Measurements from ENCODE around the gene IPO7.
"Not testable (repeated sequence)": the region's sequence is repeated elsewhere in the genome, so short reads cannot be mapped to it uniquely, and the experiment has no call there.

IPO7 gene

DNA sequence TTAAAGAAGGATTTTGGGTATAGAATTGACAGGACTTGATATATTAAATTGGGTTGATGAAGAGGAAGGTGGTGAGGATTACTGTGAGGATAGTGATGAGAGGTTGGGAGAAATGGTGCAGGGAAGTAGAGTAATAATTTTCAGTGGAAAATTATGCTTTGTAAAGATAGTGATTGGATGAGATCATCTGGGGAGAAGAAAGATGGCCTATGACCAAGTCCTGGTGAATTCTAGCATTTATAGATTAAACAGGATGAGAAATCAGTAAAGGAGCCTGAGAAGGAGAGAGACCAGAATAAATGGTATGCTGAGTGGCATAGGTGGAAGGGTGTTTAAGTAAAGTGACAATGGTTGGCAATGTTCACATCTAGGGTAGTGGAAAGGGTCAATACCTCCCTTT is 15.0 kb downstream of the IPO7 start:
- no peak for DNase-seq (ENCODE audit: low spot score)

DNA sequence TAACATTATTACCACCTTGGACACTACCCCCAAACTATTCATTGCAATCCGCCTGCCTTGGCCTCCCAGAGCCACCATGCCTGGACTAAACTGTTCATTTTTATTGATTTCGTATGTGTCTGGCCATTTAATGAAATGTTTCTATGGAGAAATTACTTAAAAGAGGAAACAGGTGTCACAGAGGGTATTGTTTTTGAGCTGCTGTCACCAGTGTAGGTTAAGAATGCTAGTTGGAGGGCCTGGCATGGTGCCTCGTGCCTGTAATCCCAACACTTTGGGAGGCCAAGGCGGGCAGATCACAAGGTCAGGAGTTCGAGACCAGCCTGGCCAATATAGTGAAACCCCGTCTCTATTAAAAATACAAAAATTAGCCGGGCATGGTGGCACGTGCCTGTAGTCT is 17.4 kb downstream of the IPO7 start:
- DNase-seq (ENCODE audit: low spot score), result not testable (repeated sequence)

DNA sequence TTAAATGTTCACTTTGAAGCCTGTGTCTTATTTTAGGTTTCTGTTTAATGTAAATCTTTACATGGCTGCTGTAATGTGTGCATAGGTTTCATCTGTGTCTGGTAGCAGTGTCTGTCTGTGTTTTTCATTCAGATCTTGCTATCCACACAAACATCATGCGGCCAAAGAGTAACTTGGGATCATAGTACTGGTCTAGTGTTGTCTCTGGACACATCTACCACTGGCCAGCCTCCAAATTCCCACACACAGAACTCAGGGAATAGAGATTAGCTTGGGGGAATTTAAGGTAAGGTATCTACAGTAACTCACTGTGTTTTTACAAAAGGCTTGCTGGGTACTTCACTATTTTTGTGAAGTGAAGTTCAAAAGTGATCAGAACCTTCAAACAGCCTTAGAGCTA is 44.3 kb downstream of the IPO7 start:
- DNase-seq (ENCODE audit: low spot score), result no peak

DNA sequence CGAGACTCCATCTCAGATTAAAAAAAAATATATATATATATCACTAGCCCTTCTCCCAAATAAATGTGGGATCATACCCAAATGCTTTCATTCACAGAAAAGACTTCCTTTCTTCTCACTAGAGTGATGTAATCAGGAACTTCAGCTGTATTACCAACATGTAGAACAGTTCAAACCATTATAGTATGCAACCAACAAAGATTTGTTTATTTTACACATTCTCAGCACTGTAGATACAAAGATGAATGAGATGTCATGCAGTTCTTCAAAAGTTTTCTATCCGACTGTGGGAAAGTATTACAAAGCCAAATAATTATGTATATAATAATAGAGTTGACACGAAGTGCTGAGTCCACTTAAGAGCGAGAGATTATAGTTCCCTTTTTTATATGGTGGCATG is 54.2 kb downstream of the IPO7 start:
- no peak for DNase-seq (ENCODE audit: low spot score)

DNA sequence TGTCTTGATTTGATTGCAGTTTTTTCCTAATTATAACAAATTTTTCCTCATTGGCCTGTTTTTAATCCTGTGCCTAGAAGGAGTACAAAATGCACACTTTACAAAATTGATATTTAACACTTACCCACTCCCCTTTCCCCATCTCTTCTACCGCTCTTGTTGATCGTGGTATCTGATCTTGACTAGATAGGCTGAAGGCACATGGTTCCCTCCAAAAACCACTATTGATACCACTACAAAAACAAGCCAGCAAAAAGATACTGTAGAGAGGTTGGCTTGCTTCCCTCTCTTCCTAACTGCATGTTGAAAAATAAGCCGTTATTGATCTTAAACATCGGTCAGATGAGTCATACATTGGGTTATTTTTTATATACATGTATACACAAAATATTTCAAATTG is 61.8 kb downstream of the IPO7 start:
- no peak for DNase-seq (ENCODE audit: low spot score)

DNA sequence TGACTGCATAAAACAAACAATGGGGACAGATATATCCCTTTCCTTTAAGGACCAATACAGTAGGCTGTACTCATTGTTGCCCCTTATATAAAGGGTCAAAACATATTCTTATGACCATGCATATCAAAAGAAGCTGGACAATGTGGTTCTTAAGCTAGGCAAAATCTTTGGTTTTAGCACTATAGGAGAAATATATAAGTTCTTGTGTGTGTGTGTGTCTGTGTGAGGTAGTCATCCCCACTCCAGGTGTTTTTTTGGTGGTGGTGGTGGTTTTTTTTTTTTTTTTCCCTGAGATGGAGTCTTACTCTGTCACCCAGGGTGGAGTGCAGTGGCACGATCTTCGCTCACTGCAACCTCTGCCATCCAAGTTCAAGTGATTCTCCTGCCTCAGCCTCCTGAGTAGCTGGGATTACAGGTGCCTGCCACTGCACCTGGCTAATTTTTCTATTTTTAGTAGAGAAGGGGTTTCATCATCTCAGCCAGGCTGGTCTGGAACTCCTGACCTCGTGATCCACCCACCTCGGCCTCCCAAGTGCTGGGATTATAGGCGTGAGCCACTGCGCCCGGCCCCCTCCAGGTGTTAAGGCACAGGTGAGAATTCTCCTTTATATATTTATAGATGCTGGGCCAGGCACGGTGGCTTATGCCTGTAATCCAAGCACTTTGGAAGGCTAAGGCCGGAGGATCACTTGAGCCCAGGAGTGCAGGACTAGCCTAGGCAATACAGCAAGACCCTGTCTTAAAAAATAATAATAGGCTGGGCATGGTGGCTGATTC is 64.3 kb downstream of the IPO7 start:
- no peak for DNase-seq (ENCODE audit: low spot score)

DNA sequence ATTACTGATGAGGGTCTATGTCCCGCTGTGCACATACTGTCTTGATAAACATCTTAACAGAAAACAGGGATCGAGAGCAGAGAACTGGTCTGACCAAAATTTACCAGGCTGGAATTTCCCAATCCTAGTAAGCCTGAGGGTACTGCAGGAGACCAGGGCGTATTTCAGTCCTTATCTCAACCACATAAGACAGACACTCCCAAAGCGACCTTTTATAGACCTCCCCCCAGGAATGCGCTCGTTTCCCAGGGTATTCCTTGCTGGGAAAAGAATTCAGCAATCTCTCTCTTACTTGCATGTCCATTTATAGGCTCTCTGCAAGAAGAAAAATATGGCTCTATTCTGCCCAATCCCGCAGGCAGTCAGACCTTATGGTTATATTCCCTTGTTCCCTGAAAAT is 67.6 kb downstream of the IPO7 start:
- not testable (repeated sequence) for DNase-seq (ENCODE audit: low spot score)

DNA sequence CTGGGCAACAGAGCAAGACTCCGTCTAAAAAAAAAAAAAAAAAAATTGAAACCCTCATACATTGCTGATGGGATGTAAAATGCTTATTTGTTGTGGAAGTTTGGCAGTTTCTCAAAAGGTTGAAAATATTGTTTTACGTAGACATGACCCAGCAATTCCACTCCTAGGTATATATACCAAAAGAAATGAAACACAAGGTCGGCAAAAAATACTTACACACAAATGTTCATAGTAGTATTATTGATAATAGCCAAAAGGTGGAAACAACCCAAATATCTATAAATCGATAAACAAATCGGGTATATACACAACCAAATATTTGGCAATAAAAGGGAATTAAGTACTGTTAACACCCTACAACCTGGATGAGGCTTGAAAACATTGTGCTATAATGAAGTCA is 71.3 kb downstream of the IPO7 start:
- DNase-seq (ENCODE audit: low spot score), result no peak

DNA sequence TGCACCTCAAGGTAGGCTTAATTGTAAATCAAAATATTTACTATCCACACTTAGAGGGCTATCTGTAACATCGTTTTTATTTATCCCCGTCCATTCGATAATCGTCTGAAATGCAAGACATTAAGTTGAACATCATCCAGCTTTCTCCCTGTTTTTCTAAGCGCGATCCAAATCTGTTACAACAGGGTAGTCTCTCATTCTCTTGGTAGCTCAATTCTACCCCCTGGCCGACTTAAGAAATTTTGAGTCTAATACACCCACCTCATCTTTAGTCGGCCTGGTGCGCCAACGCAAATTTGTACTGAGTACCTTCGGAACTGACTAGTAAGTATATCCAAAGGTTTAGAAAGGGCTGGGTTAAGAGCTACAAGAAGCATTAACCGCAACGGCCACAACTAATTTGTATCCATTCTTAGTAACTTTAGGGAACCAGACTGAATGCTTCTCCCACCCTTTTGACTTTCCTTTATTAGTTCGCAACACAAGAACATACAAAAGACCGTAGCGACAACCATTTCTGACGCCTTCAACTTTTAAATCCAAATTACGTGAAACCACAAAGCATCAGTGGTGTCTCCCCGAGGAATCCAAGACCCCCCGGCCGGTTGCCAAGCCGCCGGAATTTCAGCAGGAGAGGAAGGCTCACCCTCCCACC is 75.3 kb downstream of the IPO7 start:
- DNase-seq (ENCODE audit: low spot score), result no peak

DNA sequence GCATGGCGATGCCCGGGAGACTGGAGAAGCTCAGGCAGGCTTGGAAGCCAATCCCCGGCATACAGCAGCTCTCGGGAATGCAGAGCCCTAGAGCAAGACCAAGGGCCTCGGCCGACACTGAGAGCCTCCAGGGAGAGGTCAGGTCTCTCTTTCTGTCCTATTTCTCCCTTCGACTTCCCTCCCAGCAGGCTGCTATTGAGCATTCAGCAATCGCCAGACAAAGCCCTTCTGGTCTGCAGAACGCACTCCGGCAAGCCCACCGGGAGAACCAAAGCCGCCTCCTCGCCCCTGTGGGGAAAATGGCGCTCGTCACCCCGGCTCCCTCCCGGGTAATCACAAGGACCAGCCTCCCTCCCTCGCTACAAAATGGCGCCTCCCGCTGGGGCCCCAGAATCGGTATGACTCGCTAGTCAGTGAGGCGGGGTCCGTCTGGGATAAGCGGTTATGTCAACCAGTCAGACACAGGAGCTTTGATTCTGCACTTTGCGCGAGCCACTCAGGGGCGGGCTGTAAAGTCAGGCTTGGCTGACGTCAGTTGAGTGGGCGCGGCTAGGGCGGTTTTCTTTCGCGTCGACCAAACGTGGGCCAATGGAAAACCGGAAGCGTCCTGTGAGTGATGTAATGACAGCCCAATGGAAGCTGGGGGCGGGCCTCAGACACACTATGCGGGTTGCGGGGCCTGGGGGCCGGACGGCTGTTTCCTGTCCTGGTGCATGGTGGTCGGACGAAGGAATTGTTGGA is 76.0 kb downstream of the IPO7 start, which contains the start of gene ZNF143:
ZNF143 (plus strand) TSS at position 691 of the 741 bp plus-strand sequence. CDS start 10,297 bp downstream, outside the sequence.
- peak; percentile 95 for DNase-seq (ENCODE audit: low spot score)

DNA sequence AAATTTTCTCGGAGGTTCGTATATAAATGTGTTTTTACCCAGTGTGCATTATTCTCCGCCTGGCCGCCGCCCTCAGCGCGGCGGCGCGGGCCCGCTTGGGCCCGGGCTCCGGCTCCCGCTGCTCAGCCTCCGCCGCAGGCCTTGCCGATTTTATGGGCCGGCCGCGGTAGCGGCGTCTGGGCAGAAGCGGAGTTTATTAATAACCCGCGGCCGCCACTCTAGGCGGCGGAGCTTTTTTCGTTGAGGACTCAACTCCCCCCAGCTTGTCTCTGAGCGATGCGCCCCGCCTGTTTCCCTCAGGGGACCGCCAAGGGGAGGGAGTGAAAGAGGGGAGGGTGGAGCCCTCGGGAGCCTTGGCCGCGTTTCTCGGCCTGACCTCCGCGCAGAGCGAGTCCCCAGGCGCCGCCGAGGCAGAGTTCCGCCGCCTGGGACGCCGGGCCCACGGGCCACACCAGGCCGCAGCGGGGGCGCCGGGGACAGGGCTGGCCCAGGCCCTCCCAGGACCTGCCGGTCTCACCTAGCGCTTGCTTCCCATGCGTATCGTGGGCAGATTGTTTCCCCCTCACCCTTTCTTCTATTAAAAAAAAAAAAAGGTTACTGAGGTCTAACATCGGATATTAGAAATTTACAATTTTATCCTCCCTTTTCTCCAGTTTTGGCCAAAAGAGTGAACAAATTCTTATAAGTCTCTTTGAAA is 76.8 kb downstream of the IPO7 start:
- DNase-seq (ENCODE audit: low spot score), result peak; percentile 83

DNA sequence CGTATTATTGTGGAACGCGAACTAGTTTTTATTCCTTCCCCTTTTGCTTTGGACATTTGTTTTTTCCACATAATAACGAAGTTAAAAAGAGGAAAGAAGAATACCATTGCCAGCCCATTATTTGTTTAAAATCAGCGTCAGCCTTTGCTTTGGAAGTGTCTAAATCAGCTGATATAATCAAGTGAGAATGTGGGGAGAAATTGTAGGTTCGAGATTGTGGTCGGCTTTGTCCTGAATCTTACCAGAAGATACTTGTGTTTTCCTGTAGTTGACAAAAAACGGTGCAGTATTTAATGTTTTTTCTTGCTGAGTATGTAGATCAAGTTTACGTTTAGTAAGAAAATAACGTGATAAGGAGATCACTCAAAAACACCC is 77.3 kb downstream of the IPO7 start:
- DNase-seq (ENCODE audit: low spot score), result no peak

DNA sequence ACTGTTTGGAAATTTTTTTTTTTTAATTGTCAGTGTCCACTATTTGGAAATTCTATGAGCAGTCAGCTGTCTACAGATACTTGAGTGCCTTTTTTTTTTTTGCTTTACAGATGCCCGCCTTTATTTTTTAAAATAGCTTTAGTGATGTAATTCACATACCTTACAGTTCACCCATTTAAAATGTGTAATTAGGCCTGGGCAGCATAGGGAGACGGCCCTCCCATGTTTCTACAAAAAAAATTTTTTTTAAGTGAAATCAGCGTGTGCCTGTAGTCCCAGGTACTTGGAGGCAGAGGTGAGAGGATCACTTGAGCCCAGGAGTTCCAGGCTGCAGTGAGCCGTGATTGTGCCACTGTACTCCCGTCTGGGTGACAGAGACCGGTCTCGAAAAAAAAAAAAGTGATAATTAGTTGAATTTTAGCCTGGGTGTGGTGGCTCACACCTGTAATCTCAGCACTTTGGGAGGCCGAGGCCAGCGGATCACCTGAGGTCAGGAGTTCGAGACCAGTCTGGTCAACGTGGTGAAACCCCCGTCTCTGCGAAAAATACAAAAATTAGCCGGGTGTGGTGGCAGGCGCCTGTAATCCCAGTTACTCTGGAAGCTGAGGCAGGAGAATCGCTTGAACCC is 77.8 kb downstream of the IPO7 start:
- DNase-seq (ENCODE audit: low spot score), result no peak

DNA sequence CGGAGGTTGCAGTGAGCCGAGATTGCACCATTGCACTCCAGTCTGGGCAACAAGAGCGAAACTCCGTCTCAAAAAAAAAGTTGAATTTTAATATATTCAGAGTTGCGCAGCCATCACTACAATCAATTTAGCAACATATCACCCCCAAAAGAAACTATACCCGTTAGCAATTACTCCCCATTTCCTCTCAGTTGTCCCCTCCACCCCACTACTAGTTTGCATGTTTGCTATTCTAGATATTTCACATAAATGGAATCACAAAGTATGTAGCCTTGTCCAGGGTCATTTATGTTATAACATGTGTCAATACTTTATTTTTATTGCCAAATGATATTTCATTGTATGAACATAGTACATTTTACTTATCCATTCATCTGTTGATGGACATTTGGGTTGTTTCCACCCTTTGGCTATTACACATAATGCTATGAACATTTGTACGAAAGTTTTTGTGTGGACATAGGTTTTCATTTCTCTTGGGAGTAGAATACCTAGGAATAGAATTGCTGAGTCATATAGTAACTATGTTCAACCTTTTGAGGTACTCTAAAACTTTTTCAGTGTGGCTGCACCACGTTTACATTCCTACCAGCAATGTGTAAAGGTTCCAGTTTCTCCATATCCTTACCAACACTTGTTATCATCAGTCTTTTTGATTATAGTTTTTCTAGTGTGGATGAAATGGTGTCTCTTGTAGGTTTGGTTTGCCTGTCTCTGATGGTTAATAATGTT is 78.5 kb downstream of the IPO7 start:
- no peak for DNase-seq (ENCODE audit: low spot score)

DNA sequence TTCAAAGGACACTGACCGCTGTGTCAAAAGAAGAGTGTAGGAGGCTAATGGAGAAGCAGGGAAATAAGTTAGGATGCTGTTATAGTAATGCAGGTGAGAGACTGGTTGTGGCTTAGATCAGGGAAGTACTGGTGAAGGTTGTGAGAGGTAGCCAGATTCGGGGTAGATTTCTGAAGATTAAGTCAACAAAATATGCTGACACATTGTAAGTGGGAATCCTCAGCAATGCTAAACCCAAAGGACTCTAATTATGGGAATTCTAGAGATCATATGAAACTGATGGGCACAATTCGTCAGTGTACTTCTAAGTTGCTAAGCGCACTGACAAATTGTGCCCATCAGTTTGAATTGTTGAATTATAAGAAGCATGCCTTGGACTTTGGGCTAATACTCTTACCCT is 86.3 kb downstream of the IPO7 start:
- no peak for DNase-seq (ENCODE audit: low spot score)

DNA sequence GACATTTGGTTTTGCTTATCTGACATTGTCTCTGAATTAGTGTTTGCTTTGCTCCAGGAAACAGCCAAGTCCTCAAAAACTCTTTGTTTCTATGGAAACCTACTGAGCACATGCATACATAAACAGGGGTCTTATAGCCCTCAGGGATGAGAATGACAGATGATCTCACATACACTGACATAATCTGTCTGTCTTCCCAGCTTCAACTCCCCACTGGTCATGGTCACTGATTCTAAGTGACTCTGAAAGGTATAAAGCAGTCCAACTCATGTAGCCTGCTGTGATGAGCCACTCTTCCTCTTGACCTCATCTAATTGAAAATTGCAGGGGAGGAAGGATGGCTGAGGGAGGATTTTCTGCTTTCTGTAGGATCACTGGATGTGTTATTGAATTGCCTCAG is 89.0 kb downstream of the IPO7 start:
- no peak for DNase-seq (ENCODE audit: low spot score)

DNA sequence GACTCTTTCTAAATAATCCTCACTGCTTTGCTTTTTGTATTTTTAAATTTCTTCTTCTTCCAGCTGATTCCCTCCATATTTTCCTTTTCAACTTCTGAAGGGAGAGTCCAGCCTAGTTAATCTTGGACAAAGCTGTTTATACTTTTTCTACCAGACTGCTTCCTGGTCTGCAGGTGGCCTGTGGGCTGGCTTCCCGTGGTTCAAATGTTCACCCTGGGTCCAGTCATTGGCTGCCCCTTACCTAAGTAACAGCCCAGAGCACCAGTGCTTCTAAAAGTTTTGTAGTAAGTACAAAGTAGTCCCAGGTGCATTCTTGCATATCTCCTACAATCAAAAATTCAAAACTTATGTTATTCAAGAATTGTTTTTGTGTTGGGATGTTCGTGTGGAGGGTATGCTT is 95.4 kb downstream of the IPO7 start:
- DNase-seq (ENCODE audit: low spot score), result no peak

DNA sequence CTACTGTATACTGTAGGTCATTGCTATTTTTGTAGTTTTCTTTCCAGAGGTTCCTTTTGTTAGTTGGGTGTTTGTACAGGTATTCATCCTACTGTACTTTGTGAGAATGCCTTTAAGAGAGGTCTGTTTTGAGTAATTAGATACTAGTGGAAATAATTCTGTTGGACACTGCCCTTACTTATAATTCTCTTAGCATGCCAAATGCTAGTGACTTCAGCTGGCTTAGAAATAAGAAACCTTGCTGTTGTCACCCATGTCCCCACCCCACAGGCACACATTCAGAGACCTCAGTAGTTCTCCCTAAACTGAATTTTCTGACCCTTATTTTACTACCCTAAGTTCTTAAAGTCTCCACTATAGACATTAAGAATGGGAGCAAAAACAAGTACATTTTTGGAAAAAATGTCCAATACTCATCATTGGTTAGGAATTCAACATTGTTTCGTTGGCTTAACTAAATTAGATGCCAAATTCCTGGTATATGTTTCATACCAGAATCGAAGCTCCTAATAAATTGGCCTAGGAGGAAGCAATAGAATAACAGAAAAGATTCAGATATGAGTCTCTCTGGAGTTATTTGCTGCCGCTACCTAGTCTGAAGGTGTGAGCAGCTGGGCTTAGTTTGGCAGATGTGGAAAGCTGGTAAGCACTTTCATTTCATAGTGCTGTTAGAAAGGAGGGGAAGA is 104.8 kb downstream of the IPO7 start:
- DNase-seq (ENCODE audit: low spot score), result no peak

DNA sequence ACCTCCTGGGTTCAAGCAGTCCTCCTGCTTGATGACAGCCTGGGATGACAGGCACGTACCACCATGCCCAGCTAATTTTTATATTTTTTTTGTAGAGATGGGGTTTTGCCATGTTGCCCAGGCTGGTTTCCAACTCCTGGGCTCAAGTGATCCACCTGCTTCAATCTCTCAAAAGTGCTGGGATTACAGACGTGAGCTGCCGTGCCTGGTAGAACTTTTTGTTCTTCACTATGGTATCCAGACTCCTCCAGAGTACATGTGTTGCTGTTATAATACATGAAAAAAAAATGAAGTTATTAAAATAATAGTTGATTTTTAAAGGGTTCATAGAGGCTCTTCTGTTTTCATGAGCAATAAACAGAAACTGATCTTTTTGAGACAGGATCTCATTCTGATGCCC is 105.9 kb downstream of the IPO7 start:
- DNase-seq (ENCODE audit: low spot score), result no peak

DNA sequence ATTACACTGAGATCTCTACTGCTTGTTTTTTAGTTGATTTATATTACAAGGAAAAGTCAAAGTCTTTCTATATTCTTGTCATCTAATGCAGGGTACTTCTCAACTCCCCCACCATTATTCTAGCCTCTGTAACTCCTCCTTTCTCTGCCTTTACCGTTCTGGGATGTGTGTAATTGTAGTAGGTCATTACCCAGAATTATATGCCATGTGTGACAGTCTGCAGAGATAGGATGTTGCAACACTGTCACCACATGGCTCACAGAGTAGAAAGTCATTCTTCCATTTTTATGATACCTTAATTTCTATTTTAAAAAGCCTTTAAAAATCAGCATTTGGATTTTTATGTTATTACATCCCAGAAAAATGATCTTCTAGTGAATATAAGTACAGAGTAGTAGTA is 109.0 kb downstream of the IPO7 start:
- DNase-seq (ENCODE audit: low spot score), result no peak

DNA sequence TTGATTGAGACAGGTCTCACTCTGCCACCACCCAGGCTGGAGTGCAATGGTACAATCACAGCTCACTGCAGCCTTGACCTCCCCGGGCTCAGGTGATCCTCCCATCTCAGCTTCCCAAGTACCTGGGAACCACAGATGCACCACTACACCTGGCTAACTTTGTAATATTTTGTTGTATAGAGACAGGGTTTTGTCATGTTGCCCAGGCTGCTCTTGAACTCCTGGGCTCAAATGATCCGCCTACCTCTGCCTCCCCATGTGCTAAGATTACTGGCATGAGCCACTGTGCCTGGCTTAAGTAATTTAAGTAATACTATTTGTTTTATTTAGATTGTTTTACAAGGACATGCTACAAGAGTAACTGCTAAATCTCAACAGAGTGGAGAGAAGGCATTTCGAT is 109.9 kb downstream of the IPO7 start:
- no peak for DNase-seq (ENCODE audit: low spot score)
